GM21737 (cell line): Measurements from ENCODE around the gene CEP97.

Experiments
- ATAC-seq: cut with Tn5 transposase; IDR thresholded peaks from one replicate; pipeline ENCODE4 v1.9.1; 2021; ENCODE audit warnings: mild to moderate bottlenecking, moderate library complexity; ENCODE audit not compliant: unreplicated experiment

Gene CEP97

GRCh38 chr3:101813817-101814440, 89.5 kb downstream of the CEP97 start:
- no peak for ATAC-seq

GRCh38 chr3:101814835-101815234, 90.4 kb downstream of the CEP97 start:
- no peak for ATAC-seq

- no peak for ATAC-seq
Measured at GRCh38 chr3:101816215-101817149, 92.1 kb downstream of the CEP97 start.

- ATAC-seq, result no peak
Measured at GRCh38 chr3:101817992-101818391, 93.6 kb downstream of the CEP97 start.

- no peak for ATAC-seq
Measured at GRCh38 chr3:101819649-101820206, 95.3 kb downstream of the CEP97 start.
